Transverse colon (tissue), 3 donors: ENCODE measurements around the gene USO1.

Source experiments
- CTCF ChIP-seq, 5 experiments: fragments of 200-600 bp in 3 of 5; fragments of 450-650 bp in 2 of 5; sonication (generic) in 3 of 5; IDR thresholded peaks; 1 replicate in 2 of 5; 2 replicates in 3 of 5; pipeline ENCODE4 v1.5.1; 2016 to 2017; ENCODE audit warnings: antibody characterized with exemption in 5 of 5, inconsistent platforms in 3 of 5, mild to moderate bottlenecking in 2 of 5, moderate library complexity in 1 of 5
- EP300 ChIP-seq: sonication (generic); formaldehyde crosslinking; IDR thresholded peaks from one replicate; pipeline ENCODE4 v1.6.1; 2017; ENCODE audit warnings: antibody characterized with exemption, low read depth
- POLR2A ChIP-seq: fragments of 450-650 bp; IDR thresholded peaks from one replicate; pipeline ENCODE4 v1.6.1; 2016; ENCODE audit warnings: antibody characterized with exemption, mild to moderate bottlenecking, moderate library complexity

- no peak for TF ChIP-seq CTCF (IDR thresholded peaks at IDR 0.05)
- no peak for TF ChIP-seq POLR2A
- no peak for TF ChIP-seq EP300
Observed at GRCh38 chr4:75685546-75686189, 38.7 kb upstream of the USO1 start.
